GM12872 (cell line): ENCODE results near the gene ANKS1B.

Experiments
- CTCF ChIP-seq: IDR thresholded peaks from 3 replicates; pipeline ENCODE4 v1.5.1; 2011; ENCODE audit warnings: low read depth, mild to moderate bottlenecking, low read length, moderate library complexity; ENCODE audit not compliant: insufficient read depth

The ANKS1B gene

GRCh38 chr12:99455350-99456035 is 529.2 kb downstream of the ANKS1B start:
- no peak for TF ChIP-seq CTCF

- TF ChIP-seq CTCF = no peak
Observed at GRCh38 chr12:99454539-99455172, 530.1 kb downstream of the ANKS1B start.

- TF ChIP-seq CTCF = no peak
Observed at GRCh38 chr12:99453836-99454538, 530.7 kb downstream of the ANKS1B start.

GRCh38 chr12:99450036-99450630 is 534.6 kb downstream of the ANKS1B start:
- no peak for TF ChIP-seq CTCF

GRCh38 chr12:99444859-99445316 is 539.8 kb downstream of the ANKS1B start:
- TF ChIP-seq CTCF = no peak

- TF ChIP-seq CTCF = no peak
Observed at GRCh38 chr12:99442758-99443157, 542.0 kb downstream of the ANKS1B start.

- TF ChIP-seq CTCF = no peak
Observed at GRCh38 chr12:99439399-99439798, 545.3 kb downstream of the ANKS1B start.
